Epidermal melanocyte (primary cell): ENCODE measurements around the gene BATF.

Source experiments
- DNase-seq: peaks from one replicate; pipeline ENCODE4 v3.0.0; 2011; ENCODE audit warnings: low spot score; ENCODE audit not compliant: insufficient read length

The BATF gene

GRCh38 chr14:75559451-75560222 is 37.4 kb downstream of the BATF start:
- no peak for DNase-seq

DNA sequence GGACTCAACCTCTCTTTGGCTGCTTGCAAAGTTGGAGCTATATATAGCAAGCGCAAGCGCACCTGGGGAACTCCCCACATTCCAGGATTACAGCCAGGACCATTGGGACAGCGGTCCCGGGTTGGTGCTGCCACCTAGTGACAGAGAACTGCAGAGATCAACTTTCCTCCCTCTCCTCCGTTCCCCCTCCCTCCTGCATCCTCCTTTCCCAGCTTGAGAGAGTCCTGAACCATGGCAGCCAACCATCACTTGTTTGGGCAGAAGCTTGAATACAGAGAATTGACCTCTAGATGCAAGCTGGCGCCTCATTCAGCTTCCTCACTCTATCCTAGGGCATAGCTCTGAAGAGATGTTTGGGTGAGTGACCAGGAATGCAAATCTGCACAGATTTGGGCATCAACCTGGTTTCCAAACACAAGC is 38.8 kb downstream of the BATF start:
- DNase-seq: peak; percentile 89

- no peak for DNase-seq
Observed at GRCh38 chr14:75562089-75562488, 39.8 kb downstream of the BATF start.

GRCh38 chr14:75562489-75562888 is 40.2 kb downstream of the BATF start:
- no peak for DNase-seq

DNA sequence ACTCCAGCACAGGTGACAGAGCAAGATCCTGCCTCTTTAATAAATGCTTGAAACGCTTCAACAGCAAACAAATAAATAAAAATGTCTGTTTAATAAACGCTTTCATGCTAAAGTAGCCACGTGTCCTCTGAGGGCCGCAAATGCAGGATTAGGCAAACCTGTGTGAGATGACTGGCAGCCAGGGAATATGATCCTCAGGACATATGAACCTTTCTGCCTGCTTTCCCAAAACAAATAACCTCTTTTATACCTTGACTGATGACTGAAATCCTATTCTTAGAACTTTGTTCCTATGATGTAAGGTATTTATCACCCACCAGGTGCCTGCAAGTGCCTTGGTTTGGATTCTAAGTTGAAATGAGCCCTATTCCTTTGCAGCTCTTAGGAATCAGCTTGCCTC is 41.7 kb downstream of the BATF start:
- no peak for DNase-seq

DNA sequence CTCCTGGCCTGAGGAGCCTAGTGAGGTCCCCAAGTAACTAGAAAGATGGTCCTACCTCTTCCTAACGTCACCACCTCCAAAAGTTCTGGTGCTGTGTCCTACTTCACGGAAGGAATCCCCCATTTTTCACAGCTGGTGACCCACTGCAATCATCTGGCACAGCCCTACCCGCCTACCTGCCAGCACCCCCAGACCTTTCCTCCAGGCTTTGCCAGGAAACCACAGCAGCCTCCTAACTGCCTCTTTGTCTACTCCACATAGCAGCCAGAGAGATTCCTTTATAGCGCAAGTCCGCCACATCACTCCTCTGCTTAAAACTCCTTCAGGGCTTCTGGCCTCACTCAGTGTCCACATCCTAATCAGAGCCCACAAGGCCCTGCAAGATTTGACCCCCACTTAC is 42.8 kb downstream of the BATF start:
- no peak for DNase-seq

DNA sequence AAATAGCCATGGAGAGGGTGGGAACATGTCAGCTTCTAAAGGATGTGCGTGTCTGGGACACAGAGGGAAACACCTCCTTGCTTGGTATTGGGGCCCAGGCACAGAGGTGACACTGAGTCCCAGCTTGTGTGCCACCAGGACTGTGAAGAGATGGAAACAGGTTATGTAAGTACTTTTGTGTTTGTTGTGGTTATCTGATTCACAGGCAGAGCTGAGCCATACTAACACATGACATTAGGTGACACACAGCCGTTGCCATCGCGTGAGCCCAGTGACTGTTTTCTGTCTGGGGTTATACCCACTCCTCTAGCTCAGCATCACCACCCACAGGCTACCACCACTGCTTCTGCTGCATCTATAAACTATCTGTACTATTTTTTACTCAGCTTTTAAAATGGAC is 44.1 kb downstream of the BATF start:
- no peak for DNase-seq

GRCh38 chr14:75566752-75567151 is 44.5 kb downstream of the BATF start:
- DNase-seq: no peak

DNA sequence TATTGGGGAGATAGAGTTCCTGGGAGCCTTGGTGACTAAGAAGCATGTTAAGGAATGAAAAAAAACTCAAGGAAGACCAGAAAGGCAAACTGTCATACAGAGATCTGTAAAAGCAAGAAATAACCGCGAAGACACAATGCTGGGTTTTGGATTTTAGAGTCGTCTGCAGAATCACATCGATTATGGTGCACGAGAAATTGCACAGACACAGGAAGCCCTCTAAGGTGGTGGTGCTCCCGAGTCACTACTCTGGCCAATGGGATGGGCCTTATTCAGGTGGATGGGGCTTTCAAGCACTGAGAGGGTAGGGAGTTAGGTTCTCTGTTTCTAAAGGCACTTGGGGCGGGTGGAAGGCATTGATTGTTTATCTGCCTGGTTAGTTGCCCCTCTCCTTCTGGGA is 45.9 kb downstream of the BATF start:
- DNase-seq: no peak

GRCh38 chr14:75568791-75569190 is 46.5 kb downstream of the BATF start:
- no peak for DNase-seq

GRCh38 chr14:75570797-75571196 is 48.5 kb downstream of the BATF start:
- DNase-seq: no peak

DNA sequence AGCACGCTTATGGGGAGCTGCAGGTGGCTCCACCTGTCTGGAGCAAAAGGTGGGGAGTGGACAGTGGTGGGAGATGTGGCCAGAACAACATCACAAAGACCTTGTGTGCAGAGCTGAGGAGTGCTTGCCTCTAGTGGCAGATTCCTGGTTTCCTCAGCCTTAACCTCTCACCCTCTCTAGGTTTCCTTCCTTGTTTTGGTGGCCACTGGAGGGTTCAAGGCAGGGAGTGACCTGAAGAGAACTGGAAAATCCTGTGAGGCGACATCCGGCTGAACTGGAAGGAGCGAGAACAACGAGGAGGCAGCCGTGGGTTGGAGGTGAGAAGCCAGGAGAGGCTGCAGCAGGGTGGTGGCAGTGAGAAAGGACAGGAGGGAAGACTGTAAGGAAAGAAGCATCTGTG is 49.8 kb downstream of the BATF start:
- no peak for DNase-seq

DNA sequence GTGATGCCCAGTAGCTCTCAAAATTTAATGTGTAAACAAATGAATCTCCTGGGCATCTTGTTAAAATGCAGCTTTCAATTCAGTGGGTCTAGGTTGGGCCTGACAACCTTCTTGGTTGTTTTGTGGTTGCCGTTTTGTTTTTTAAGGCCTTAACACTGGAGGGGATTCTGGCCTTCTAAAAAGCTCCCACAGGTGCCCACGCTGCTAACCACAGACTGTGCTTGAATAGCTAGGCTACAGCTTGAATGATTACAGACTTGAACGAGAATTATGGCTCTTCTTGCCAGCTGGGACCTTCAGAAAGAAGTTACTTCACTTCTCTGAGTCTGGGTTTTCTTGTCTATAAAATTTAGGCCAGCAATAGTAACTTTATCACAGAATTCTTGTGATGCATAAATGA is 54.8 kb downstream of the BATF start:
- DNase-seq: no peak

DNA sequence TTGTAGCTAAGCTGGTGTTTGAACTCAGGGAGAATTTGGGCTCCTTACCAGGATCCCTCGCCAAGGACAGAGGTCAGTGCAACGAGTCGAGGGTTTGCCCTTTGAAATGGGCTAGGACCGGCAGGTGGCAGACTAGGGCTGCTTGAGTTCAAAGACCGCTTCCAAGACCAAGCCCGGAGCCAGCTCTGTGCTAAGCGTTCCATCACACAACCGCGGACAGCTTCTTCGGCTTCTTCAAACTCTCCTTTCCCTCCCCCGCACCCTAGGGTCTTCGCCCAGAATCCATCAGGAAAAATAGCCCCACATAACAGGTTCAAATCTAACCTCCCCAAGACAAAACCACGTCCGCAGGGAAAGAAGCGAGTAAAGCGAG is 55.4 kb downstream of the BATF start:
- peak; percentile 76 for DNase-seq

GRCh38 chr14:75578102-75578785 is 56.0 kb downstream of the BATF start, which contains the start of gene FLVCR2:
FLVCR2 (plus strand) TSS chr14:75578620; CDS start chr14:75578973, 353 bp downstream.
- DNase-seq: peak; percentile 51

- no peak for DNase-seq
Observed at GRCh38 chr14:75578786-75579337, 56.6 kb downstream of the BATF start.

GRCh38 chr14:75579338-75579864 is 57.1 kb downstream of the BATF start:
- no peak for DNase-seq

GRCh38 chr14:75579882-75580281 is 57.6 kb downstream of the BATF start:
- no peak for DNase-seq

GRCh38 chr14:75587388-75587787 is 65.1 kb downstream of the BATF start:
- no peak for DNase-seq

DNA sequence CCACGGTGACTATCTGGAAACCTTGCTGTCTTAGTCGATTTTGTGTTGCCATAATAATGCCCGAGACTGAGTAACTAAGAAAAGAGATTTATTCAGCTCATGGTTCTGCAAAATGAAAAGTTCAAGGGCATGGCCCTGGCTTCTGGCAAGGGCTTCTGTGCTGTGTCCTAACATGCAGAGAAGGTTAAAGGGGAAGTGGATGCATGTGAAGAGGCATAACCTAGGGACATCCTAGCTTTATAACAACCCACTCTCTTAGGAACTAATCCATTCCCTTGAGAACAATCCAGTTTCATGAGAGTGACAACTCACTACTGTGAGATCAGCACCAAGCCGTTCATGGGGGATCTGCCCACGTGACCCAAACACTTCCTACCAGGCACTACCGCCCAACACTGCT is 67.7 kb downstream of the BATF start:
- no peak for DNase-seq

DNA sequence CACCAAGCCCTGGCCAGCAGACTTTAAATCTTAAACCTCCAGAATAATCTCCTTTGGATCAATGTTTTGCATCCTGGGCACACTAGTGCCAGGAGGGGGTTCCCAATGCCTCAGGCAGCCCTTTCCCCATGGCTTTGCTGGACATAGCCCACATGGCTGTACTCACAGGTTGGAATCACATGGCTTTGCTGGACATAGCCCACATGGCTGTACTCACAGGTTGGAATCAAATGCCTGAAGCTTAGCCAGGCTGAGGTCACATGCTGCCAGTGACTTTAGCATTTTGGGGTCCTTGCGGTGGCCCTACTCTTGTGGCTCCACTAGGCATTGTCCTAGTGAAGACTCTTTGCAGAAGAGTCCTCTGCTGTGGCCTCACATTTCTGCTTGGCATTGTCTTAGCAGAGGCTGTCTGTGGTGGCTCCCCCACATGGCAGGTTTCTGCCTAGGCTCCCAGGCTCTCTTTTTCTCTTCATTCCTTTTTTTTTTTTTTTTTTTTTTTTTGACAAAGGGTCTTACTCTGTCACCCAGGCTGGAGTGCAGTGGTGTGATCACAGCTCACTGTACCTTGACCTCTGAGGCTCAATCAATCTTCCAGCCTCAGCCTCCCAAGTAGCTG is 69.2 kb downstream of the BATF start:
- no peak for DNase-seq

GRCh38 chr14:75591987-75592575 is 69.8 kb downstream of the BATF start:
- no peak for DNase-seq
